Keratinocyte (primary cell): ENCODE measurements around the gene ZNF804A. TPM values are rescaled to one million over a fixed set of nuclear protein-coding genes. Genes with fewer than 3 reads are reported as not detected.

Experiments used
- DNase-seq: peaks from one replicate; pipeline ENCODE4 v3.0.0-alpha.2; 2011; ENCODE audit warnings: low read depth, missing footprints, low spot score
- FAIRE-seq: peaks from 2 replicates; lab custom pipeline; 2011; peaks lifted over from hg19 to GRCh38; lab: Jason Lieb, UNC
- H2AFZ ChIP-seq: 2 replicates; pipeline ENCODE4 v1.6.0; 2012; ENCODE audit warnings: low read length, control low read depth, inconsistent platforms; ENCODE audit not compliant: control insufficient read depth
- H3K27ac ChIP-seq: 2 replicates; pipeline ENCODE4 v1.5.1; 2011; ENCODE audit warnings: low read length; ENCODE audit not compliant: control insufficient read depth, insufficient read depth
- H3K27me3 ChIP-seq: 3 replicates; pipeline ENCODE4 v1.6.0; 2011; ENCODE audit warnings: low read length; ENCODE audit not compliant: control insufficient read depth, insufficient read depth; ENCODE audit errors: extremely low read depth
- H3K36me3 ChIP-seq, 2 experiments: 2 replicates in 1 of 2; 3 replicates in 1 of 2; pipeline ENCODE4 v1.5.1; 2011; ENCODE audit warnings: low read length in 2 of 2, mild to moderate bottlenecking in 1 of 2; ENCODE audit not compliant: control insufficient read depth in 2 of 2, insufficient read depth in 2 of 2; ENCODE audit errors: extremely low read depth in 1 of 2
- H3K4me1 ChIP-seq: 3 replicates; pipeline ENCODE4 v1.5.1; 2011; ENCODE audit warnings: low read length; ENCODE audit not compliant: control insufficient read depth, insufficient read depth; ENCODE audit errors: extremely low read depth
- H3K4me2 ChIP-seq: 3 replicates; pipeline ENCODE4 v1.6.0; 2011; ENCODE audit warnings: low read depth, low read length; ENCODE audit not compliant: control insufficient read depth, insufficient read depth; ENCODE audit errors: extremely low read depth
- H3K4me3 ChIP-seq, 3 experiments: fragments of 200-600 bp in 1 of 3; sonication (generic) in 1 of 3; 2 replicates in 2 of 3; 3 replicates in 1 of 3; pipeline ENCODE4 v1.5.1; 2011 to 2016; ENCODE audit warnings: low read length in 3 of 3, mild to moderate bottlenecking in 3 of 3, control low read depth in 2 of 3, inconsistent platforms in 1 of 3, low read depth in 1 of 3, mixed read lengths in 1 of 3, mixed run types in 1 of 3, moderate library complexity in 1 of 3; ENCODE audit not compliant: control insufficient read depth in 2 of 3, insufficient read depth in 2 of 3; ENCODE audit errors: extremely low read depth in 1 of 3
- H3K79me2 ChIP-seq: 2 replicates; pipeline ENCODE4 v1.6.0; 2012; ENCODE audit warnings: low read length; ENCODE audit not compliant: control insufficient read depth, insufficient read depth
- H3K9ac ChIP-seq: 3 replicates; pipeline ENCODE4 v1.6.0; 2011; ENCODE audit warnings: low read length; ENCODE audit not compliant: control insufficient read depth, insufficient read depth; ENCODE audit errors: extremely low read depth
- H3K9me1 ChIP-seq: 3 replicates; pipeline ENCODE4 v1.6.0; 2011; ENCODE audit warnings: low read length; ENCODE audit not compliant: control insufficient read depth, insufficient read depth; ENCODE audit errors: extremely low read depth
- H3K9me3 ChIP-seq: 2 replicates; pipeline ENCODE4 v1.5.1; 2012; ENCODE audit warnings: low read depth, low read length; ENCODE audit not compliant: control insufficient read depth
- H4K20me1 ChIP-seq: 3 replicates; pipeline ENCODE4 v1.6.0; 2011; ENCODE audit warnings: low read length; ENCODE audit not compliant: control insufficient read depth, insufficient read depth; ENCODE audit errors: extremely low read depth
- CTCF ChIP-seq, 3 experiments: IDR thresholded peaks in 1 of 3; conservative IDR thresholded peaks in 1 of 3; optimal IDR thresholded peaks in 1 of 3; 2 replicates in 2 of 3; 3 replicates in 1 of 3; pipeline versions ENCODE3 to v1.5.1; 2011; ENCODE audit warnings: low read length in 3 of 3, mild to moderate bottlenecking in 3 of 3, moderate library complexity in 2 of 3, control low read depth in 1 of 3, inconsistent platforms in 1 of 3; ENCODE audit not compliant: insufficient read depth in 2 of 3; ENCODE audit errors: extremely low read depth in 1 of 3
- EZH2 ChIP-seq: IDR thresholded peaks from one replicate; pipeline ENCODE4 v1.6.1; 2012; ENCODE audit warnings: inconsistent platforms, mild to moderate bottlenecking, low read length, moderate library complexity
- dilution Hi-C: fragments of 300-500 bp; cut with MboI; formaldehyde crosslinking; loops from one replicate; pipeline ENCODE4 v1.7.0; 2020; ENCODE audit warnings: low sequenced_read_pairs; ENCODE audit not compliant: extremely low pct_ligation_motif_present
- polyA plus RNA-seq, 5 experiments: library from polyadenylated mRNA; depleted of rRNA in 3 of 5; stranded (reverse) in 3 of 5; stranded (forward) in 1 of 5; unstranded in 1 of 5; fragments of >200 nt; gene quantifications; 1 replicate in 1 of 5; 2 replicates in 3 of 5; 3 replicates in 1 of 5; pipeline versions ENCODE4 v1.2.1 to v1.2.3, GENCODE V29; 2011 to 2012; ENCODE audit warnings: missing spikeins in 2 of 5, low read depth in 1 of 5, low replicate concordance in 1 of 5

ZNF804A gene
- polyA plus RNA-seq, 1 donor (not counting 4 experiments of a cell fraction or from before 2014, with no cell fraction given), result 0.08 TPM

GRCh38 chr2:184628051-184628450 lies 29.7 kb downstream of the ZNF804A start:
- dilution Hi-C loops, result no loop called here
- H3K36me3 ChIP-seq, result no peaks in the 10 kb centered on the region
- H3K9me1 ChIP-seq, result no peaks in the 10 kb centered on the region
- no peak overlapping the region for H3K27ac ChIP-seq
- no peaks in the 10 kb centered on the region for H4K20me1 ChIP-seq
- H3K27me3 ChIP-seq, result no peaks in the 10 kb centered on the region
- H3K4me1 ChIP-seq, result no peaks in the 10 kb centered on the region
- H3K4me3 ChIP-seq, result no peak overlapping the region
- TF ChIP-seq CTCF (optimal IDR thresholded peaks at IDR 0.05 in 1 of 3, IDR thresholded peaks at IDR 0.05 in 1 of 3, conservative IDR thresholded peaks at IDR 0.05 in 1 of 3; ENCODE audit: extremely low read depth in 1 of 3, insufficient read depth in 2 of 3, low read length in 3 of 3) (no peak), EZH2 (no peak)
- H3K4me2 ChIP-seq, result no peak overlapping the region
- no peaks in the 10 kb centered on the region for H3K9me3 ChIP-seq
- no peaks in the 10 kb centered on the region for H3K79me2 ChIP-seq
- no peak for FAIRE-seq
- H2AFZ ChIP-seq, result no peak overlapping the region
- DNase-seq, result no peak
- H3K9ac ChIP-seq, result no peak overlapping the region

- H4K20me1 ChIP-seq, result no peaks in the 10 kb centered on the region
- TF ChIP-seq EZH2 (no peak), CTCF (optimal IDR thresholded peaks at IDR 0.05 in 1 of 3, IDR thresholded peaks at IDR 0.05 in 1 of 3, conservative IDR thresholded peaks at IDR 0.05 in 1 of 3; ENCODE audit: extremely low read depth in 1 of 3, insufficient read depth in 2 of 3, low read length in 3 of 3) (no peak)
Measured at GRCh38 chr2:184633726-184634125, 35.4 kb downstream of the ZNF804A start.

More at GRCh38 chr2:184633726-184634125, 35.4 kb downstream of the ZNF804A start:
- DNase-seq (no peak), FAIRE-seq (no peak)
- no peak overlapping the region for H2AFZ ChIP-seq
- no peaks in the 10 kb centered on the region for H3K9me1 ChIP-seq
- H3K4me2 ChIP-seq, result no peak overlapping the region
- no peaks in the 10 kb centered on the region for H3K79me2 ChIP-seq
- H3K9ac ChIP-seq, result no peak overlapping the region
- no peaks in the 10 kb centered on the region for H3K9me3 ChIP-seq
- H3K36me3 ChIP-seq, result no peaks in the 10 kb centered on the region
- dilution Hi-C loops, result no loop called here
- no peak overlapping the region for H3K27ac ChIP-seq
- H3K4me3 ChIP-seq, result no peak overlapping the region
- no peaks in the 10 kb centered on the region for H3K27me3 ChIP-seq
- H3K4me1 ChIP-seq, result no peaks in the 10 kb centered on the region
